Effector memory CD4-positive, alpha-beta T cell (primary cell): Measurements from ENCODE around the gene HTR5A.

Experiments used
- DNase-seq, 3 donors: peaks; one replicate each; pipeline ENCODE4 v3.0.0-alpha.2; 2020
- H3K27ac ChIP-seq: 2 replicates; pipeline ENCODE4 v1.7.0; 2013; ENCODE audit warnings: mild to moderate bottlenecking, low read length, moderate library complexity; ENCODE audit not compliant: insufficient read depth, poor library complexity, severe bottlenecking
- H3K27me3 ChIP-seq: replicated peaks from 2 replicates; pipeline ENCODE4 v1.7.0; 2013; ENCODE audit warnings: mild to moderate bottlenecking, low read length; ENCODE audit not compliant: insufficient read depth, control insufficient read depth, poor library complexity, severe bottlenecking
- H3K36me3 ChIP-seq: 2 replicates; pipeline ENCODE4 v1.7.0; 2013; ENCODE audit warnings: mild to moderate bottlenecking, low read length, moderate library complexity; ENCODE audit not compliant: control insufficient read depth, insufficient read depth
- H3K4me1 ChIP-seq: 2 replicates; pipeline ENCODE4 v1.7.0; 2013; ENCODE audit warnings: low read length, mild to moderate bottlenecking; ENCODE audit not compliant: control insufficient read depth, insufficient read depth, poor library complexity, severe bottlenecking
- H3K4me3 ChIP-seq: 2 replicates; pipeline ENCODE4 v1.7.0; 2013; ENCODE audit warnings: low read length, low read depth, mild to moderate bottlenecking; ENCODE audit not compliant: insufficient read depth, poor library complexity, severe bottlenecking
- H3K9me3 ChIP-seq: 2 replicates; pipeline ENCODE4 v1.7.0; 2013; ENCODE audit warnings: mild to moderate bottlenecking, low read length, moderate library complexity; ENCODE audit not compliant: control insufficient read depth

HTR5A gene

GRCh38 chr7:155073922-155074321 is 3.8 kb downstream of the HTR5A start:
- Histone ChIP-seq H3K4me1 (no peaks in the 10 kb centered on the region), H3K27ac (no peak overlapping the region), H3K36me3 (no peaks in the 10 kb centered on the region), H3K9me3 (no peaks in the 10 kb centered on the region), H3K27me3 (peaks cover 3% of the 10 kb centered on the region), H3K4me3 (no peak overlapping the region)
- no peak for DNase-seq

GRCh38 chr7:155084021-155084420 is 13.9 kb downstream of the HTR5A start:
- H3K4me3 ChIP-seq = no peak overlapping the region
- no peaks in the 10 kb centered on the region for H3K27me3 ChIP-seq
- no peaks in the 10 kb centered on the region for H3K4me1 ChIP-seq
- no peak overlapping the region for H3K27ac ChIP-seq
- DNase-seq = no peak
- no peaks in the 10 kb centered on the region for H3K9me3 ChIP-seq
- H3K36me3 ChIP-seq = no peaks in the 10 kb centered on the region

- no peak for DNase-seq
- Histone ChIP-seq H3K27me3 (no peaks in the 10 kb centered on the region), H3K27ac (no peak overlapping the region), H3K4me1 (no peaks in the 10 kb centered on the region), H3K4me3 (no peak overlapping the region), H3K36me3 (no peaks in the 10 kb centered on the region), H3K9me3 (no peaks in the 10 kb centered on the region)
These were observed 14.8 kb downstream of the HTR5A start for GRCh38 chr7:155084969-155085368.

GRCh38 chr7:155090684-155091083 is 20.6 kb downstream of the HTR5A start:
- Histone ChIP-seq H3K27me3 (no peaks in the 10 kb centered on the region), H3K4me3 (no peak overlapping the region), H3K9me3 (no peaks in the 10 kb centered on the region), H3K36me3 (no peaks in the 10 kb centered on the region), H3K27ac (no peak overlapping the region), H3K4me1 (no peaks in the 10 kb centered on the region)
- no peak for DNase-seq

- Histone ChIP-seq H3K4me1 (no peaks in the 10 kb centered on the region), H3K9me3 (no peaks in the 10 kb centered on the region), H3K4me3 (no peak overlapping the region), H3K27me3 (no peaks in the 10 kb centered on the region), H3K36me3 (no peaks in the 10 kb centered on the region), H3K27ac (no peak overlapping the region)
- no peak for DNase-seq
These were observed 23.5 kb downstream of the HTR5A start for GRCh38 chr7:155093596-155093995.

GRCh38 chr7:155094636-155095135 is 24.6 kb downstream of the HTR5A start:
- Histone ChIP-seq H3K27ac (no peak overlapping the region), H3K4me3 (no peak overlapping the region), H3K27me3 (no peaks in the 10 kb centered on the region), H3K9me3 (no peaks in the 10 kb centered on the region), H3K36me3 (no peaks in the 10 kb centered on the region), H3K4me1 (no peaks in the 10 kb centered on the region)
- no peak for DNase-seq

- H3K9me3 ChIP-seq = no peaks in the 10 kb centered on the region
- H3K27me3 ChIP-seq = no peaks in the 10 kb centered on the region
- H3K4me1 ChIP-seq = no peaks in the 10 kb centered on the region
- no peak overlapping the region for H3K4me3 ChIP-seq
- no peaks in the 10 kb centered on the region for H3K36me3 ChIP-seq
- no peak overlapping the region for H3K27ac ChIP-seq
- no peak for DNase-seq
These were observed 27.2 kb downstream of the HTR5A start for GRCh38 chr7:155097338-155097737.

- Histone ChIP-seq H3K27me3 (no peaks in the 10 kb centered on the region), H3K4me1 (no peaks in the 10 kb centered on the region), H3K36me3 (no peaks in the 10 kb centered on the region), H3K27ac (no peak overlapping the region), H3K4me3 (no peak overlapping the region), H3K9me3 (no peaks in the 10 kb centered on the region)
- DNase-seq = no peak
These were observed 33.7 kb downstream of the HTR5A start for GRCh38 chr7:155103839-155104238.

GRCh38 chr7:155104913-155105312 is 34.8 kb downstream of the HTR5A start:
- DNase-seq = no peak
- no peaks in the 10 kb centered on the region for H3K4me1 ChIP-seq
- no peaks in the 10 kb centered on the region for H3K27me3 ChIP-seq
- no peaks in the 10 kb centered on the region for H3K9me3 ChIP-seq
- H3K27ac ChIP-seq = no peak overlapping the region
- H3K36me3 ChIP-seq = no peaks in the 10 kb centered on the region
- H3K4me3 ChIP-seq = no peak overlapping the region

- no peak overlapping the region for H3K27ac ChIP-seq
- no peaks in the 10 kb centered on the region for H3K27me3 ChIP-seq
These were observed 36.2 kb downstream of the HTR5A start for GRCh38 chr7:155106356-155106755.

GRCh38 chr7:155107126-155107525 is 37.0 kb downstream of the HTR5A start:
- Histone ChIP-seq H3K4me3 (no peak overlapping the region), H3K36me3 (no peaks in the 10 kb centered on the region), H3K9me3 (no peaks in the 10 kb centered on the region), H3K27ac (no peak overlapping the region), H3K4me1 (no peaks in the 10 kb centered on the region), H3K27me3 (no peaks in the 10 kb centered on the region)
- DNase-seq = no peak

More at GRCh38 chr7:155106356-155106755, 36.2 kb downstream of the HTR5A start:
- Histone ChIP-seq H3K9me3 (no peaks in the 10 kb centered on the region), H3K4me1 (no peaks in the 10 kb centered on the region), H3K36me3 (no peaks in the 10 kb centered on the region), H3K4me3 (no peak overlapping the region)
- no peak for DNase-seq
